B cell (primary cell): ENCODE data around the gene SLC22A2. TPM values are rescaled to one million over a fixed set of nuclear protein-coding genes. Genes with fewer than 3 reads are reported as not detected.

ENCODE experiments used
- ATAC-seq: fragments of 200-7000 bp; cut with Tn5 transposase; one replicate; pipeline ENCODE4 v1.10.0; 2021; ENCODE audit warnings: low read depth, mild to moderate bottlenecking, moderate number of reproducible peaks, moderate library complexity
- CTCF ChIA-PET: fragments of 350-600 bp; sonication (Branson Sonifier 250); formaldehyde crosslinking; loops from one replicate; lab custom pipeline; 2021; ENCODE audit warnings: antibody characterized with exemption, inconsistent platforms; lab: Charles Lee
- POLR2A ChIA-PET: fragments of 350-600 bp; sonication (Branson Sonifier 250); formaldehyde crosslinking; loops from one replicate; lab custom pipeline; 2021; ENCODE audit warnings: antibody characterized with exemption; lab: Charles Lee
- DNase-seq: peaks from one replicate; pipeline ENCODE4 v3.0.0; 2013
- H2AFZ ChIP-seq: 2 replicates; pipeline ENCODE4 v1.6.1; 2012; ENCODE audit warnings: mild to moderate bottlenecking, low read depth, low read length; ENCODE audit not compliant: insufficient read depth, poor library complexity, severe bottlenecking
- H3K27ac ChIP-seq, 2 donors: 1 replicate in 1 of 2; 2 replicates in 1 of 2; pipeline ENCODE4 v1.5.1; 2012 to 2013; ENCODE audit warnings: low read length in 2 of 2, mild to moderate bottlenecking in 2 of 2, moderate library complexity in 1 of 2
- H3K27me3 ChIP-seq, 4 experiments: fragments of 200-600 bp in 1 of 4; sonication (generic) in 1 of 4; replicated peaks in 1 of 4; 1 replicate in 2 of 4; 2 replicates in 2 of 4; pipeline versions ENCODE4 v1.6.1 to v1.7.0; 2013 to 2016; ENCODE audit warnings: low read length in 3 of 4, mild to moderate bottlenecking in 2 of 4, mixed read lengths in 1 of 4, moderate library complexity in 1 of 4; ENCODE audit not compliant: insufficient read depth in 4 of 4, control insufficient read depth in 3 of 4; ENCODE audit errors: control extremely low read depth in 1 of 4
- H3K36me3 ChIP-seq, 2 experiments: replicated peaks in 1 of 2; 1 replicate in 1 of 2; 2 replicates in 1 of 2; pipeline versions ENCODE4 v1.6.1 to v1.7.1; 2013; ENCODE audit warnings: low read length in 1 of 2; ENCODE audit not compliant: insufficient read depth in 2 of 2, control insufficient read depth in 1 of 2; ENCODE audit errors: control extremely low read depth in 1 of 2, extremely low read depth in 1 of 2
- H3K4me1 ChIP-seq, 2 donors: fragments of 200-600 bp in 1 of 2; sonication (generic) in 1 of 2; 1 replicate in 1 of 2; 2 replicates in 1 of 2; pipeline versions ENCODE4 v1.5.1 to v1.6.1; 2013 to 2017; ENCODE audit warnings: low read length in 2 of 2; ENCODE audit not compliant: control insufficient read depth in 2 of 2, insufficient read depth in 2 of 2
- H3K4me2 ChIP-seq: replicated peaks from 2 replicates; pipeline ENCODE3; 2012; ENCODE audit warnings: mild to moderate bottlenecking, low read depth, low read length; ENCODE audit not compliant: poor library complexity, severe bottlenecking
- H3K4me3 ChIP-seq, 5 experiments: fragments of 200-600 bp in 1 of 5; sonication (generic) in 1 of 5; 1 replicate in 3 of 5; 2 replicates in 2 of 5; pipeline versions ENCODE4 v1.5.1 to v1.7.0; 2011 to 2016; ENCODE audit warnings: low read length in 4 of 5, mild to moderate bottlenecking in 4 of 5, low read depth in 2 of 5, control low read depth in 1 of 5, moderate library complexity in 1 of 5; ENCODE audit not compliant: insufficient read depth in 1 of 5; ENCODE audit errors: control extremely low read depth in 1 of 5, extremely low read depth in 1 of 5
- H3K79me2 ChIP-seq: fragments of 200-600 bp; sonication (generic); one replicate; pipeline ENCODE4 v1.6.0; 2016; ENCODE audit warnings: low read length; ENCODE audit not compliant: control insufficient read depth, insufficient read depth
- H3K9ac ChIP-seq: fragments of 200-600 bp; sonication (generic); 2 replicates; pipeline ENCODE4 v1.6.1; 2017; ENCODE audit warnings: mild to moderate bottlenecking, low read length, moderate library complexity
- H3K9me3 ChIP-seq, 3 donors: one replicate each; pipeline versions ENCODE4 v1.6.1 to v1.7.1; 2013; ENCODE audit warnings: low read length in 2 of 3; ENCODE audit not compliant: control insufficient read depth in 2 of 3, insufficient read depth in 1 of 3; ENCODE audit errors: control extremely low read depth in 1 of 3
- H4K20me1 ChIP-seq: 2 replicates; pipeline ENCODE4 v1.6.0; 2012; ENCODE audit warnings: mild to moderate bottlenecking, low read length; ENCODE audit not compliant: insufficient read depth, control insufficient read depth, poor library complexity, severe bottlenecking
- H3K27ac Mint-ChIP-seq: one replicate; pipeline ENCODE4 v1.8.0; 2021; ENCODE audit warnings: mixed read lengths
- H3K27me3 Mint-ChIP-seq: one replicate; pipeline ENCODE4 v1.8.0; 2021; ENCODE audit warnings: mixed read lengths
- H3K4me1 Mint-ChIP-seq: one replicate; pipeline ENCODE4 v1.8.0; 2021; ENCODE audit warnings: mixed read lengths
- H3K4me3 Mint-ChIP-seq: one replicate; pipeline ENCODE4 v1.8.0; 2021; ENCODE audit warnings: mixed read lengths
- H3K9me3 Mint-ChIP-seq: one replicate; pipeline ENCODE4 v1.8.0; 2022; ENCODE audit warnings: mixed read lengths; ENCODE audit not compliant: insufficient read depth
- EZH2 ChIP-seq: IDR thresholded peaks from 2 replicates; pipeline ENCODE4 v1.6.1; 2012; ENCODE audit warnings: borderline replicate concordance, low read depth, mild to moderate bottlenecking, moderate library complexity, low read length; ENCODE audit not compliant: insufficient read depth, poor library complexity, severe bottlenecking
- WGBS: methylation state at CpG from one replicate; pipeline ENCODE4 v1.1.5; 2013; ENCODE audit warnings: missing lambda C conversion rate; ENCODE audit not compliant: insufficient coverage; 5-methylcytosine and 5-hydroxymethylcytosine counted together
- intact Hi-C: fragments of 100-400 bp; cut with micrococcal nuclease; formaldehyde crosslinking; loops from one replicate; pipeline ENCODE4 v1.10.0; 2022
- polyA plus RNA-seq: library from polyadenylated mRNA; depleted of rRNA; stranded (reverse); fragments of >200 nt; gene quantifications from 2 replicates; pipeline ENCODE4 v1.2.3, GENCODE V29; 2012
- total RNA-seq, 2 donors: library from RNA; stranded (reverse); fragments of 120-200 nt in 1 of 2; gene quantifications; 1 replicate in 1 of 2; 2 replicates in 1 of 2; pipeline versions ENCODE4 v1.2.3 to v1.2.4, GENCODE V29; 2013 to 2022
- TF ChIP-seq, protein P1 (sequence below): fragments of 200-600 bp; IDR thresholded peaks from one replicate; pipeline ENCODE4 v1.8.0; 2022; ENCODE audit warnings: antibody characterized with exemption, mild to moderate bottlenecking

The SLC22A2 gene
- total and polyA plus RNA-seq, 2 donors (not counting 1 experiment from before 2014, with no cell fraction given), result not detected

DNA sequence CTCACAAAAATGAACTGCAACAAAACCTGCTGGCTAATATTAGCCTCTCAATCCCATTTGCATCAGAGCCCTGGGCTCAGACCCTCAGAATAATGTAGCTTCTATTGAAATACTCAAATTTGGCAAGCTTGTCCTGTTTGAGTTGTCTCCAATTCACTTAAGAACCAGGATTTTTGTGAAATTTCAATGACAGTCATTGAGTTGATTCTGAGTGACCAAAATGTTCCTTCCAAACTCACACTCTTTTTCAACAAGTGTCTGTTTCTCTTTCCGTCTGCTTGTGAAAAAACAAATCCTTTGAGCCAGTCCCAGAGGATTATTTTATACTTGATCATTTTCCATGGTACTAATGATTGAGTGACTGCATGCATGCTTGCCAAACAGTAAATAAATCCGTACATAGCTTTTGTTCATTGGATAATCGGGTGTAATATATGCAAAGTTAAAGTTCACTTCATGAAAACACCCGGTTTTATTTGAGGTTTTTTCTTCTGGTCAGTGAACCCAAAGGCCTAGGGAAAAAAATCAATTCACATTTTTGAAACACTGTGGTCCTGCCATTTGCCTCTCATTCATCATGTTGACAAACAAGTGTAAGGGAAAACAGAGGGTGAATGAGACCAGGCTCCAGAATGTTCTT, 16.4 kb upstream of the SLC22A2 start:
- Mint-ChIP-seq H3K4me1 (no peaks in the 10 kb centered on the region), H3K27ac (no peak overlapping the region), H3K4me3 (no peak overlapping the region), H3K9me3 (no peaks in the 10 kb centered on the region), H3K27me3 (no peaks in the 10 kb centered on the region)
- Histone ChIP-seq H3K79me2 (no peaks in the 10 kb centered on the region), H3K27ac (no peak overlapping the region), H4K20me1 (no peaks in the 10 kb centered on the region), H3K27me3 (no peaks in the 10 kb centered on the region), H2AFZ (no peak overlapping the region), H3K4me3 (no peak overlapping the region), H3K36me3 (no peaks in the 10 kb centered on the region), H3K9ac (no peak overlapping the region), H3K4me1 (no peaks in the 10 kb centered on the region), H3K9me3 (peaks cover 0 to 6% (median 0%) of the 10 kb centered on the region in 3 donors), H3K4me2 (no peak overlapping the region)
- TF ChIP-seq, protein P1, sequence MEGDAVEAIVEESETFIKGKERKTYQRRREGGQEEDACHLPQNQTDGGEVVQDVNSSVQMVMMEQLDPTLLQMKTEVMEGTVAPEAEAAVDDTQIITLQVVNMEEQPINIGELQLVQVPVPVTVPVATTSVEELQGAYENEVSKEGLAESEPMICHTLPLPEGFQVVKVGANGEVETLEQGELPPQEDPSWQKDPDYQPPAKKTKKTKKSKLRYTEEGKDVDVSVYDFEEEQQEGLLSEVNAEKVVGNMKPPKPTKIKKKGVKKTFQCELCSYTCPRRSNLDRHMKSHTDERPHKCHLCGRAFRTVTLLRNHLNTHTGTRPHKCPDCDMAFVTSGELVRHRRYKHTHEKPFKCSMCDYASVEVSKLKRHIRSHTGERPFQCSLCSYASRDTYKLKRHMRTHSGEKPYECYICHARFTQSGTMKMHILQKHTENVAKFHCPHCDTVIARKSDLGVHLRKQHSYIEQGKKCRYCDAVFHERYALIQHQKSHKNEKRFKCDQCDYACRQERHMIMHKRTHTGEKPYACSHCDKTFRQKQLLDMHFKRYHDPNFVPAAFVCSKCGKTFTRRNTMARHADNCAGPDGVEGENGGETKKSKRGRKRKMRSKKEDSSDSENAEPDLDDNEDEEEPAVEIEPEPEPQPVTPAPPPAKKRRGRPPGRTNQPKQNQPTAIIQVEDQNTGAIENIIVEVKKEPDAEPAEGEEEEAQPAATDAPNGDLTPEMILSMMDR, result no peak
- TF ChIP-seq EZH2, result no peak
- ChIA-PET CTCF (no interaction called here), POLR2A (no interaction called here)
- ATAC-seq (no peak), DNase-seq (no peak)
- WGBS, result 100% methylated on average over 1 of the region's 4 CpGs
- intact Hi-C loops, result no loop called here

DNA sequence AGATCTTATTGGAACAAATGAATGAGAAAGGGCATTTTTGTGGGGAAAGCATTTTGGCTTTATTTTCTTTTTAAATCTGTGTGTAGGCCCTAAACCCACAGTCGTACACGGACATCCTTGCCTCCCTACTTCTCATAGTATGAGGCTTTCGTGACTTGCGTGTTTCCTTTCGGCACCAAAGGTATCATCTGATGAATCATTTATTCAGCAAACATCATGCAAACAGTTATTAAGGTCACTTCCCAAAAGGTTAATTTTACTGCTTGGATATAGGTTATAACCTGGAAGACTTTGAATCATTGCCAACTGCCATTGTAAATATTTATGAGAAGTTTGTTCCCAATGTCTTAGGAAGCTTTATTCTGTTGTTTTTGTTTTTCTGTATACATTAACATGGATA, 15.1 kb upstream of the SLC22A2 start:
- H3K4me3 Mint-ChIP-seq, result no peak overlapping the region
- no peak overlapping the region for H3K4me3 ChIP-seq
- H3K9ac ChIP-seq, result no peak overlapping the region
- POLR2A ChIA-PET, result no interaction called here
- H3K9me3 ChIP-seq, result peaks cover 0 to 6% (median 0%) of the 10 kb centered on the region in 3 donors
- H3K79me2 ChIP-seq, result no peaks in the 10 kb centered on the region
- CTCF ChIA-PET, result no interaction called here
- no peaks in the 10 kb centered on the region for H3K27me3 Mint-ChIP-seq
- WGBS, result no CpG with 5 or more reads among the region's 5 CpGs
- no peak overlapping the region for H2AFZ ChIP-seq
- intact Hi-C loops, result no loop called here
- no peaks in the 10 kb centered on the region for H3K4me1 ChIP-seq
- H3K4me2 ChIP-seq, result no peak overlapping the region
- no peaks in the 10 kb centered on the region for H3K36me3 ChIP-seq
- H4K20me1 ChIP-seq, result no peaks in the 10 kb centered on the region
- ATAC-seq (no peak), DNase-seq (no peak)
- no peaks in the 10 kb centered on the region for H3K4me1 Mint-ChIP-seq
- no peak overlapping the region for H3K27ac Mint-ChIP-seq
- no peak overlapping the region for H3K27ac ChIP-seq
- H3K9me3 Mint-ChIP-seq, result no peaks in the 10 kb centered on the region
- H3K27me3 ChIP-seq, result no peaks in the 10 kb centered on the region
- TF ChIP-seq EZH2, result no peak
- TF ChIP-seq, protein P1, result no peak
